Pancreas (tissue), 10 donors: ENCODE measurements around the gene DSTN. TPM values are rescaled to one million over a fixed set of nuclear protein-coding genes. Genes with fewer than 3 reads are reported as not detected.

Experiments
- ATAC-seq, 4 donors: fragments of 200-7000 bp; cut with Tn5 transposase; one replicate each; pipeline versions ENCODE4 v1.8.0 to v1.9.1; 2020; ENCODE audit warnings: mild to moderate bottlenecking in 4 of 4, moderate library complexity in 4 of 4
- DNase-seq, 6 donors: peaks; one replicate each; pipeline ENCODE4 v3.0.0-alpha.2; 2020
- FAIRE-seq: peaks from 2 replicates; lab custom pipeline; 2012; peaks lifted over from hg19 to GRCh38; lab: Jason Lieb, UNC
- H3K27ac ChIP-seq, 4 donors: fragments of 200-600 bp; sonication (generic); 1 replicate in 3 of 4; 2 replicates in 1 of 4; pipeline versions ENCODE4 v1.5.0 to v1.8.0; 2020
- H3K27me3 ChIP-seq, 4 donors: fragments of 200-600 bp; one replicate each; pipeline ENCODE4 v1.8.0; 2021
- H3K36me3 ChIP-seq, 3 donors: fragments of 200-600 bp; sonication (generic) in 1 of 3; one replicate each; pipeline versions ENCODE4 v1.5.0 to v1.8.0; 2020 to 2021
- H3K4me1 ChIP-seq, 3 donors: fragments of 200-600 bp; one replicate each; pipeline ENCODE4 v1.8.0; 2021
- H3K4me3 ChIP-seq, 4 donors: fragments of 200-600 bp; sonication (generic) in 2 of 4; one replicate each; pipeline versions ENCODE4 v1.5.0 to v1.8.0; 2020 to 2021
- H3K9me3 ChIP-seq, 4 donors: fragments of 200-600 bp; one replicate each; pipeline ENCODE4 v1.8.0; 2021
- CTCF ChIP-seq, 4 donors: fragments of 200-600 bp; sonication (generic) in 3 of 4; IDR thresholded peaks; one replicate each; pipeline versions ENCODE4 v1.5.0 to v1.8.0; 2021; ENCODE audit warnings: antibody characterized with exemption in 4 of 4
- WGBS, 2 donors: extraction: QIAGEN DNeasy Blood & Tissue Kit; methylation state at CpG; one replicate each; pipeline ENCODE4 v1.1.7; 2013; 5-methylcytosine and 5-hydroxymethylcytosine counted together
- intact Hi-C, 3 donors: fragments of 100-400 bp; cut with DNase I; formaldehyde crosslinking; loops; one replicate each; pipeline versions ENCODE4 v1.11.1 to v1.14.2; 2022
- polyA plus RNA-seq, 2 donors: library from polyadenylated mRNA; stranded (reverse); fragments of 200-250 nt; gene quantifications; one replicate each; pipeline ENCODE4 v1.2.3, GENCODE V29; 2013
- total RNA-seq, 6 donors: library from RNA; stranded (reverse); fragmentation: NEBNext Ultra II Directional in 4 of 6; extraction: Animal tissue kit (Norgen Biotek cat#: 25700) in 4 of 6; gene quantifications; one replicate each; pipeline versions ENCODE4 v1.2.1 to v1.2.4, GENCODE V29; 2021 to 2023
- donor health status: healthy with polysubstance abuse.
- donor health status: DM: no; HTN: no; CAD: no; lungs with moderate emphysema.
- donor health status: DM: no; HTN: no; CAD: no.
- donor health status: control.
- donor health status: control.
- donor health status: Bipolar disorder and iron deficiency.
- donor health status: DM: yes; HTN: yes; CAD: no.
- donor health status: DM: no; HTN: no; CAD: no.
- donor health status: DM: no; HTN: no; CAD: no.
- donor health status: DM: yes; HTN: yes; CAD: no.

DSTN gene
- total and polyA plus RNA-seq, 8 donors: 138 to 242 (median 182) TPM

GRCh38 chr20:17593902-17594301, 24.0 kb downstream of the DSTN start:
- peaks cover 72 to 87% (median 80%) of the 10 kb centered on the region in 3 donors for H3K4me1 ChIP-seq

GRCh38 chr20:17594443-17594842, 24.6 kb downstream of the DSTN start:
- peak in 4 of 6 donors; percentile 54 to 78 (median 70) for DNase-seq
- ATAC-seq: peak; percentile 71 to 89 (median 82)
- no peaks in the 10 kb centered on the region for H3K27me3 ChIP-seq
- no peak for TF ChIP-seq CTCF (IDR thresholded peaks at IDR 0.05)
- H3K36me3 ChIP-seq: peaks cover 0 to 11% (median 0%) of the 10 kb centered on the region in 3 donors
- H3K9me3 ChIP-seq: no peaks in the 10 kb centered on the region
- intact Hi-C loops: no loop called here
- FAIRE-seq: peak; percentile 84
- peak overlapping the region in 2 of 4 donors; percentile 59 to 60 for H3K27ac ChIP-seq
- H3K4me3 ChIP-seq: no peak overlapping the region
- H3K4me1 ChIP-seq: peaks cover 70 to 84% (median 77%) of the 10 kb centered on the region in 3 donors

More at GRCh38 chr20:17593902-17594301, 24.0 kb downstream of the DSTN start:
- ATAC-seq: no peak
- H3K27ac ChIP-seq: peak overlapping the region in 2 of 4 donors; percentile 59 to 60
- intact Hi-C loops: no loop called here
- H3K36me3 ChIP-seq: peaks cover 0 to 7% (median 0%) of the 10 kb centered on the region in 3 donors
- H3K9me3 ChIP-seq: no peaks in the 10 kb centered on the region
- 59 to 60% methylated on average over 4 of the region's 4 CpGs for WGBS, 2 donors
- no peak for FAIRE-seq
- no peaks in the 10 kb centered on the region for H3K27me3 ChIP-seq
- DNase-seq: no peak
- TF ChIP-seq CTCF (IDR thresholded peaks at IDR 0.05): no peak
- no peak overlapping the region for H3K4me3 ChIP-seq

GRCh38 chr20:17595856-17596255, 26.0 kb downstream of the DSTN start:
- FAIRE-seq (no peak), DNase-seq (no peak), ATAC-seq (no peak)
- Histone ChIP-seq H3K27ac (no peak overlapping the region), H3K36me3 (peaks cover 0 to 14% (median 0%) of the 10 kb centered on the region in 3 donors), H3K27me3 (no peaks in the 10 kb centered on the region), H3K4me3 (no peak overlapping the region), H3K4me1 (peaks cover 56 to 70% (median 63%) of the 10 kb centered on the region in 3 donors), H3K9me3 (no peaks in the 10 kb centered on the region)
- 84 to 86% methylated on average over 2 of the region's 2 CpGs for WGBS, 2 donors
- no peak for TF ChIP-seq CTCF (IDR thresholded peaks at IDR 0.05)
- intact Hi-C loops: no loop called here

- DNase-seq (no peak), ATAC-seq (peak; percentile 20 to 67 (median 39)), FAIRE-seq (no peak)
- Histone ChIP-seq H3K27me3 (no peaks in the 10 kb centered on the region), H3K4me3 (no peak overlapping the region), H3K9me3 (no peaks in the 10 kb centered on the region), H3K36me3 (peaks cover 0 to 16% (median 0%) of the 10 kb centered on the region in 3 donors), H3K4me1 (peaks cover 48 to 59% (median 56%) of the 10 kb centered on the region in 3 donors), H3K27ac (peak overlapping the region in 1 of 4 donors; percentile 27)
- TF ChIP-seq CTCF (IDR thresholded peaks at IDR 0.05): no peak
- intact Hi-C loops: no loop called here
- WGBS, 2 donors: 36 to 46% methylated on average over 1 of the region's 1 CpG
Observed at GRCh38 chr20:17598013-17598550, 28.2 kb downstream of the DSTN start.

GRCh38 chr20:17601957-17602356, 32.1 kb downstream of the DSTN start:
- TF ChIP-seq CTCF (IDR thresholded peaks at IDR 0.05): no peak
- intact Hi-C loops: no loop called here
- Histone ChIP-seq H3K4me1 (peaks cover 52 to 57% (median 56%) of the 10 kb centered on the region in 3 donors), H3K36me3 (peaks cover 0 to 27% (median 0%) of the 10 kb centered on the region in 3 donors), H3K27ac (no peak overlapping the region), H3K9me3 (no peaks in the 10 kb centered on the region), H3K4me3 (no peak overlapping the region), H3K27me3 (no peaks in the 10 kb centered on the region)
- FAIRE-seq: no peak
- no peak for ATAC-seq
- no peak for DNase-seq
- WGBS, 2 donors: 24 to 28% methylated on average over 4 of the region's 4 CpGs
